H1 (cell line): ENCODE results near the gene THUMPD3. TPM values are rescaled to one million over a fixed set of nuclear protein-coding genes. Genes with fewer than 3 reads are reported as not detected.

Experiments
- BACH1 ChIP-seq: IDR thresholded peaks from 2 replicates; pipeline ENCODE4 v1.6.1; 2012; ENCODE audit warnings: low read length, improper control_type of control experiment
- CEBPB ChIP-seq: IDR thresholded peaks from 2 replicates; pipeline ENCODE4 v1.6.1; 2012; ENCODE audit warnings: low read depth, low read length
- CREB1 ChIP-seq: IDR thresholded peaks from 2 replicates; pipeline ENCODE4 v1.6.1; 2012; ENCODE audit warnings: inconsistent platforms
- EP300 ChIP-seq, 2 experiments: IDR thresholded peaks; 1 replicate in 1 of 2; 2 replicates in 1 of 2; pipeline ENCODE4 v1.6.1; 2011 to 2012; ENCODE audit warnings: low read depth in 2 of 2, low read length in 2 of 2, mild to moderate bottlenecking in 2 of 2, borderline replicate concordance in 1 of 2, inconsistent platforms in 1 of 2, moderate library complexity in 1 of 2
- SAP30 ChIP-seq: fragments of 300-600 bp; sonication (generic); IDR thresholded peaks from 2 replicates; pipeline ENCODE4 v1.7.1; 2012; ENCODE audit warnings: low read length, moderate library complexity, mild to moderate bottlenecking, inconsistent platforms; ENCODE audit not compliant: insufficient read depth, insufficient replicate concordance
- SIRT6 ChIP-seq: IDR thresholded peaks from one replicate; pipeline ENCODE4 v1.7.1; 2012; ENCODE audit warnings: low read length, inconsistent platforms
- SP1 ChIP-seq: IDR thresholded peaks from 2 replicates; pipeline ENCODE4 v1.6.1; 2011; ENCODE audit warnings: low read depth, low read length
- SUZ12 ChIP-seq: fragments of 200-600 bp; sonication (generic); IDR thresholded peaks from 2 replicates; pipeline ENCODE4 v1.6.1; 2012; ENCODE audit warnings: mild to moderate bottlenecking, inconsistent platforms, low read length, moderate library complexity, mixed read lengths
- ZNF274 ChIP-seq: IDR thresholded peaks from 2 replicates; pipeline ENCODE4 v1.7.0; 2012; ENCODE audit warnings: low read length, borderline replicate concordance; ENCODE audit errors: extremely low read depth
- polyA plus RNA-seq, 7 experiments: library from polyadenylated mRNA; depleted of rRNA in 3 of 7; stranded (reverse) in 5 of 7; unstranded in 2 of 7; fragments of >200 nt in 5 of 7; fragments of 200-250 nt in 2 of 7; gene quantifications; 1 replicate in 5 of 7; 2 replicates in 1 of 7; 4 replicates in 1 of 7; pipeline versions ENCODE4 v1.2.1 to v1.2.3, GENCODE V29; 2011 to 2013; ENCODE audit warnings: missing spikeins in 2 of 7, mixed read lengths in 2 of 7
- total RNA-seq: library from RNA; stranded (reverse); fragmentation: NEBNext Ultra II Directional; extraction: Animal tissue kit (Norgen Biotek cat#: 25700); gene quantifications from 2 replicates; pipeline ENCODE4 v1.2.1, GENCODE V29; 2021
- TF ChIP-seq, protein P1 (sequence below): fragments of 300-600 bp; sonication (generic); IDR thresholded peaks from 2 replicates; pipeline ENCODE4 v1.7.1; 2012; ENCODE audit warnings: low read length, moderate library complexity, mild to moderate bottlenecking, inconsistent platforms; ENCODE audit not compliant: insufficient replicate concordance

The THUMPD3 gene
- total and polyA plus RNA-seq, 2 of the 8 experiments (the other 6 are each of a cell fraction or from before 2014, with no cell fraction given): 26.7 to 68.9 TPM

DNA sequence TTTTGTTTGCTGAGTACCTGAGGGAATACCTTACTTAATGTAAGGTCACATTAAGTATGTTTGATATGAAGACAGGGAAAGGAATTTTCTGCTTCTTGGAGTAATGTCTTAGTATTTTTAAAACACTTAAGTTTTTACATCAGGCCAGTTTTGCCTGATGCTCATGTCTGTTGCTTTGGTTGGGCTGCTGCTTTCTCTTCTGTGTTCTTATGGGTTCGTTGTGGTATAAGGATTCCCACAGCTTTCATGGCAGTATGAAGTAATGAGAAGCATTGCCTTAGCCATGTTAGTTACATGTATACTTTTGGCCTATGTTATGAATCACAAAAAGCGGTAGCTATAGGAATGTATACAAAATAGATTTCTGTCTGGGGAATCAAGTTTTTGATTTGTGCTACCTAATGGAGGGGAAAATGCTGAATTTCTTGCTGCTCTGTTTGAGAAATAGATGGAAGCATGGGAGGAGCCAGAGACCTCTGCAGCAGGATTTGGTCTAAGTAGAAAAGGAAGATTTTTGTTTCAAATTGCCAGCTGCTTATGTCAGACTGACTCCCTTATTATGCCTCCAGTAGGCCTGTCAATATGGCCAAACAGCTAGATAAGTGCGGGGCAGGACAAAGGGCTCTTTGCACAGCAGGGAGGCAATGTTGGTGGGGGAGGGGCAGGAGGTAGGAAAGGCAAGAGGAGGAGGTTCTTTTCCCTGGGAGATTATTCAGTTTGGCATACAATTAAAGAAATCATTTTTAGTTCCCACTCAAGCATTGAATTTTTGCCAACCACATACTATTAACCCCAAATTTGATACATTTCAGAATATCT lies 39.8 kb downstream of the THUMPD3 start (continued):
- TF ChIP-seq SAP30: peak; percentile 74
- no peak for TF ChIP-seq CEBPB
- TF ChIP-seq CREB1: no peak
- no peak for TF ChIP-seq ZNF274
- TF ChIP-seq EP300 (IDR thresholded peaks at IDR 0.05; ENCODE audit: borderline replicate concordance in 1 of 2, low read depth in 2 of 2, low read length in 2 of 2): 0 out of 3 replicates have a peak, but pooled peaks of 1 of the 2 experiments have one; percentile 70
- TF ChIP-seq SUZ12: no peak
- TF ChIP-seq BACH1: no peak
- TF ChIP-seq SP1: 0 out of 2 replicates have a peak, but pooled peaks have one; percentile 65
- TF ChIP-seq, protein P1, sequence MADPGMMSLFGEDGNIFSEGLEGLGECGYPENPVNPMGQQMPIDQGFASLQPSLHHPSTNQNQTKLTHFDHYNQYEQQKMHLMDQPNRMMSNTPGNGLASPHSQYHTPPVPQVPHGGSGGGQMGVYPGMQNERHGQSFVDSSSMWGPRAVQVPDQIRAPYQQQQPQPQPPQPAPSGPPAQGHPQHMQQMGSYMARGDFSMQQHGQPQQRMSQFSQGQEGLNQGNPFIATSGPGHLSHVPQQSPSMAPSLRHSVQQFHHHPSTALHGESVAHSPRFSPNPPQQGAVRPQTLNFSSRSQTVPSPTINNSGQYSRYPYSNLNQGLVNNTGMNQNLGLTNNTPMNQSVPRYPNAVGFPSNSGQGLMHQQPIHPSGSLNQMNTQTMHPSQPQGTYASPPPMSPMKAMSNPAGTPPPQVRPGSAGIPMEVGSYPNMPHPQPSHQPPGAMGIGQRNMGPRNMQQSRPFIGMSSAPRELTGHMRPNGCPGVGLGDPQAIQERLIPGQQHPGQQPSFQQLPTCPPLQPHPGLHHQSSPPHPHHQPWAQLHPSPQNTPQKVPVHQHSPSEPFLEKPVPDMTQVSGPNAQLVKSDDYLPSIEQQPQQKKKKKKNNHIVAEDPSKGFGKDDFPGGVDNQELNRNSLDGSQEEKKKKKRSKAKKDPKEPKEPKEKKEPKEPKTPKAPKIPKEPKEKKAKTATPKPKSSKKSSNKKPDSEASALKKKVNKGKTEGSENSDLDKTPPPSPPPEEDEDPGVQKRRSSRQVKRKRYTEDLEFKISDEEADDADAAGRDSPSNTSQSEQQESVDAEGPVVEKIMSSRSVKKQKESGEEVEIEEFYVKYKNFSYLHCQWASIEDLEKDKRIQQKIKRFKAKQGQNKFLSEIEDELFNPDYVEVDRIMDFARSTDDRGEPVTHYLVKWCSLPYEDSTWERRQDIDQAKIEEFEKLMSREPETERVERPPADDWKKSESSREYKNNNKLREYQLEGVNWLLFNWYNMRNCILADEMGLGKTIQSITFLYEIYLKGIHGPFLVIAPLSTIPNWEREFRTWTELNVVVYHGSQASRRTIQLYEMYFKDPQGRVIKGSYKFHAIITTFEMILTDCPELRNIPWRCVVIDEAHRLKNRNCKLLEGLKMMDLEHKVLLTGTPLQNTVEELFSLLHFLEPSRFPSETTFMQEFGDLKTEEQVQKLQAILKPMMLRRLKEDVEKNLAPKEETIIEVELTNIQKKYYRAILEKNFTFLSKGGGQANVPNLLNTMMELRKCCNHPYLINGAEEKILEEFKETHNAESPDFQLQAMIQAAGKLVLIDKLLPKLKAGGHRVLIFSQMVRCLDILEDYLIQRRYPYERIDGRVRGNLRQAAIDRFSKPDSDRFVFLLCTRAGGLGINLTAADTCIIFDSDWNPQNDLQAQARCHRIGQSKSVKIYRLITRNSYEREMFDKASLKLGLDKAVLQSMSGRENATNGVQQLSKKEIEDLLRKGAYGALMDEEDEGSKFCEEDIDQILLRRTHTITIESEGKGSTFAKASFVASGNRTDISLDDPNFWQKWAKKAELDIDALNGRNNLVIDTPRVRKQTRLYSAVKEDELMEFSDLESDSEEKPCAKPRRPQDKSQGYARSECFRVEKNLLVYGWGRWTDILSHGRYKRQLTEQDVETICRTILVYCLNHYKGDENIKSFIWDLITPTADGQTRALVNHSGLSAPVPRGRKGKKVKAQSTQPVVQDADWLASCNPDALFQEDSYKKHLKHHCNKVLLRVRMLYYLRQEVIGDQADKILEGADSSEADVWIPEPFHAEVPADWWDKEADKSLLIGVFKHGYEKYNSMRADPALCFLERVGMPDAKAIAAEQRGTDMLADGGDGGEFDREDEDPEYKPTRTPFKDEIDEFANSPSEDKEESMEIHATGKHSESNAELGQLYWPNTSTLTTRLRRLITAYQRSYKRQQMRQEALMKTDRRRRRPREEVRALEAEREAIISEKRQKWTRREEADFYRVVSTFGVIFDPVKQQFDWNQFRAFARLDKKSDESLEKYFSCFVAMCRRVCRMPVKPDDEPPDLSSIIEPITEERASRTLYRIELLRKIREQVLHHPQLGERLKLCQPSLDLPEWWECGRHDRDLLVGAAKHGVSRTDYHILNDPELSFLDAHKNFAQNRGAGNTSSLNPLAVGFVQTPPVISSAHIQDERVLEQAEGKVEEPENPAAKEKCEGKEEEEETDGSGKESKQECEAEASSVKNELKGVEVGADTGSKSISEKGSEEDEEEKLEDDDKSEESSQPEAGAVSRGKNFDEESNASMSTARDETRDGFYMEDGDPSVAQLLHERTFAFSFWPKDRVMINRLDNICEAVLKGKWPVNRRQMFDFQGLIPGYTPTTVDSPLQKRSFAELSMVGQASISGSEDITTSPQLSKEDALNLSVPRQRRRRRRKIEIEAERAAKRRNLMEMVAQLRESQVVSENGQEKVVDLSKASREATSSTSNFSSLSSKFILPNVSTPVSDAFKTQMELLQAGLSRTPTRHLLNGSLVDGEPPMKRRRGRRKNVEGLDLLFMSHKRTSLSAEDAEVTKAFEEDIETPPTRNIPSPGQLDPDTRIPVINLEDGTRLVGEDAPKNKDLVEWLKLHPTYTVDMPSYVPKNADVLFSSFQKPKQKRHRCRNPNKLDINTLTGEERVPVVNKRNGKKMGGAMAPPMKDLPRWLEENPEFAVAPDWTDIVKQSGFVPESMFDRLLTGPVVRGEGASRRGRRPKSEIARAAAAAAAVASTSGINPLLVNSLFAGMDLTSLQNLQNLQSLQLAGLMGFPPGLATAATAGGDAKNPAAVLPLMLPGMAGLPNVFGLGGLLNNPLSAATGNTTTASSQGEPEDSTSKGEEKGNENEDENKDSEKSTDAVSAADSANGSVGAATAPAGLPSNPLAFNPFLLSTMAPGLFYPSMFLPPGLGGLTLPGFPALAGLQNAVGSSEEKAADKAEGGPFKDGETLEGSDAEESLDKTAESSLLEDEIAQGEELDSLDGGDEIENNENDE: no peak
- TF ChIP-seq SIRT6: no peak
